ENCODE measurements around the gene SERPINB5. TPM values are rescaled to one million over a fixed set of nuclear protein-coding genes. Genes with fewer than 3 reads are reported as not detected.

Gene SERPINB5
- total RNA-seq, 1 experiment from 2014 or later, result 0.11 TPM

- peak overlapping the region; percentile 38 for H3K27ac ChIP-seq (ENCODE audit: low read depth, low read length, poor library complexity, severe bottlenecking)
- ChIA-PET POLR2A (ENCODE audit: low non-redundant PET) (no interaction called here), CTCF (interaction anchor here (1.1 kb wide), 1 partner anchor 38 kb away, joined by 3 read pairs; no protein-coding TSS in a partner anchor)
- no peaks in the 10 kb centered on the region for H3K27me3 ChIP-seq (replicated peaks; ENCODE audit: insufficient read depth, low read depth, low read length, poor library complexity)
- H3K36me3 ChIP-seq (ENCODE audit: insufficient read depth, low read length, poor library complexity, severe bottlenecking), result no peaks in the 10 kb centered on the region
- BruUV-seq (replicated peaks), result no TSS peak
- intact Hi-C loops (cut with micrococcal nuclease; ENCODE audit: unreplicated experiment), result no loop called here
- H3K4me3 ChIP-seq (ENCODE audit: low read depth, low read length, poor library complexity, severe bottlenecking), result no peak overlapping the region
- TF ChIP-seq, protein P1, sequence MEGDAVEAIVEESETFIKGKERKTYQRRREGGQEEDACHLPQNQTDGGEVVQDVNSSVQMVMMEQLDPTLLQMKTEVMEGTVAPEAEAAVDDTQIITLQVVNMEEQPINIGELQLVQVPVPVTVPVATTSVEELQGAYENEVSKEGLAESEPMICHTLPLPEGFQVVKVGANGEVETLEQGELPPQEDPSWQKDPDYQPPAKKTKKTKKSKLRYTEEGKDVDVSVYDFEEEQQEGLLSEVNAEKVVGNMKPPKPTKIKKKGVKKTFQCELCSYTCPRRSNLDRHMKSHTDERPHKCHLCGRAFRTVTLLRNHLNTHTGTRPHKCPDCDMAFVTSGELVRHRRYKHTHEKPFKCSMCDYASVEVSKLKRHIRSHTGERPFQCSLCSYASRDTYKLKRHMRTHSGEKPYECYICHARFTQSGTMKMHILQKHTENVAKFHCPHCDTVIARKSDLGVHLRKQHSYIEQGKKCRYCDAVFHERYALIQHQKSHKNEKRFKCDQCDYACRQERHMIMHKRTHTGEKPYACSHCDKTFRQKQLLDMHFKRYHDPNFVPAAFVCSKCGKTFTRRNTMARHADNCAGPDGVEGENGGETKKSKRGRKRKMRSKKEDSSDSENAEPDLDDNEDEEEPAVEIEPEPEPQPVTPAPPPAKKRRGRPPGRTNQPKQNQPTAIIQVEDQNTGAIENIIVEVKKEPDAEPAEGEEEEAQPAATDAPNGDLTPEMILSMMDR (conservative IDR thresholded peaks at IDR 0.05; ENCODE audit: low read depth, low read length), result no peak
- no peak for TF ChIP-seq EZH2 (IDR thresholded peaks at IDR 0.05; ENCODE audit: borderline replicate concordance, low read depth, low read length, poor library complexity, severe bottlenecking)
- no peaks in the 10 kb centered on the region for H3K9me3 ChIP-seq (ENCODE audit: low read depth, low read length, poor library complexity, severe bottlenecking)
- DNase-seq (ENCODE audit: low spot score), result peak; percentile 76
- H3K4me1 ChIP-seq (ENCODE audit: insufficient read depth, low read length, poor library complexity, severe bottlenecking), result peaks cover 19% of the 10 kb centered on the region
Measured at GRCh38 chr18:63539904-63540510, 63.2 kb downstream of the SERPINB5 start.

- Histone ChIP-seq H3K36me3 (ENCODE audit: insufficient read depth, low read length, poor library complexity, severe bottlenecking) (no peaks in the 10 kb centered on the region), H3K27me3 (replicated peaks; ENCODE audit: insufficient read depth, low read depth, low read length, poor library complexity) (no peaks in the 10 kb centered on the region), H3K9me3 (ENCODE audit: low read depth, low read length, poor library complexity, severe bottlenecking) (no peaks in the 10 kb centered on the region), H3K4me1 (ENCODE audit: insufficient read depth, low read length, poor library complexity, severe bottlenecking) (peaks cover 19% of the 10 kb centered on the region), H3K27ac (ENCODE audit: low read depth, low read length, poor library complexity, severe bottlenecking) (no peak within 1 kb of the TSS), H3K4me3 (ENCODE audit: low read depth, low read length, poor library complexity, severe bottlenecking) (no peak within 1 kb of the TSS)
- intact Hi-C loops (cut with micrococcal nuclease; ENCODE audit: unreplicated experiment), result no loop called here
- TF ChIP-seq, protein P1 (conservative IDR thresholded peaks at IDR 0.05; ENCODE audit: low read depth, low read length), result no peak
- no peak for TF ChIP-seq EZH2 (IDR thresholded peaks at IDR 0.05; ENCODE audit: borderline replicate concordance, low read depth, low read length, poor library complexity, severe bottlenecking)
- ChIA-PET CTCF (no interaction called here), POLR2A (ENCODE audit: low non-redundant PET) (no interaction called here)
- no TSS peak for BruUV-seq (replicated peaks)
- DNase-seq (ENCODE audit: low spot score), result no peak
Measured at GRCh38 chr18:63542069-63542468, 65.3 kb downstream of the SERPINB5 start, which contains the start of gene SERPINB12. TSS of gene SERPINB12 (plus strand) at chr18:63542369. CDS start at chr18:63556160, 13,791 bp downstream.

- Histone ChIP-seq H3K36me3 (ENCODE audit: insufficient read depth, low read length, poor library complexity, severe bottlenecking) (no peaks in the 10 kb centered on the region), H3K9me3 (ENCODE audit: low read depth, low read length, poor library complexity, severe bottlenecking) (no peaks in the 10 kb centered on the region), H3K4me3 (ENCODE audit: low read depth, low read length, poor library complexity, severe bottlenecking) (no peak overlapping the region), H3K27me3 (replicated peaks; ENCODE audit: insufficient read depth, low read depth, low read length, poor library complexity) (no peaks in the 10 kb centered on the region), H3K27ac (ENCODE audit: low read depth, low read length, poor library complexity, severe bottlenecking) (no peak overlapping the region), H3K4me1 (ENCODE audit: insufficient read depth, low read length, poor library complexity, severe bottlenecking) (peaks cover 19% of the 10 kb centered on the region)
- POLR2A ChIA-PET (ENCODE audit: low non-redundant PET), result no interaction called here
- intact Hi-C loops (cut with micrococcal nuclease; ENCODE audit: unreplicated experiment), result no loop called here
- TF ChIP-seq EZH2 (IDR thresholded peaks at IDR 0.05; ENCODE audit: borderline replicate concordance, low read depth, low read length, poor library complexity, severe bottlenecking), result no peak
- no peak for DNase-seq (ENCODE audit: low spot score)
- no TSS peak for BruUV-seq (replicated peaks)
- CTCF ChIA-PET, result interaction anchor here (1.1 kb wide), 1 partner anchor 27 kb away, joined by 3 read pairs; no protein-coding TSS in a partner anchor
Measured at GRCh38 chr18:63544017-63544416, 67.3 kb downstream of the SERPINB5 start.

DNA sequence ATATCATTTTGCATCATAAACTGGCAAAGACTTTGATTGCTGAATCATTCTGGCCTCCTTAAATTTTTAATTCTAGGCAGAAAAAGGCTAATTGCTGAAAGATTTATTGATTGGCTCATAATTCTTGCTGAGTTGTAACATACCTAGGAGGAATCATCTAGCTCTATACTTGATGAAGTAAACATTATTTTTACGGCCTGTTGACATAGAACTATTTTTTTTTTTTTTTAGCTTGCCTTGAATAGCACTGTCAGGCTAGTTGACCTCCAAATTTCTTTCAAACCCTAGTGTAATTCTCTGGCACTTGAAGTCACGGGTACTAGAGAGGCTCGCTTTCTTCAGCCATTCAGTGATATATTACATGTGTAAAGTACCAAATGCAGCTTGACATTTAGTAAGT lies 68.2 kb downstream of the SERPINB5 start:
- DNase-seq (ENCODE audit: low spot score), result no peak
- H3K36me3 ChIP-seq (ENCODE audit: insufficient read depth, low read length, poor library complexity, severe bottlenecking), result no peaks in the 10 kb centered on the region
- no peak for TF ChIP-seq EZH2 (IDR thresholded peaks at IDR 0.05; ENCODE audit: borderline replicate concordance, low read depth, low read length, poor library complexity, severe bottlenecking)
- TF ChIP-seq, protein P1 (conservative IDR thresholded peaks at IDR 0.05; ENCODE audit: low read depth, low read length), result no peak
- ChIA-PET CTCF (no interaction called here), POLR2A (ENCODE audit: low non-redundant PET) (interaction anchor here (0.7 kb wide), 1 partner anchor 1958 kb away, joined by 3 read pairs; no protein-coding TSS in a partner anchor)
- H3K9me3 ChIP-seq (ENCODE audit: low read depth, low read length, poor library complexity, severe bottlenecking), result no peaks in the 10 kb centered on the region
- intact Hi-C loops (cut with micrococcal nuclease; ENCODE audit: unreplicated experiment), result no loop called here
- H3K4me1 ChIP-seq (ENCODE audit: insufficient read depth, low read length, poor library complexity, severe bottlenecking), result peaks cover 12% of the 10 kb centered on the region
- H3K27ac ChIP-seq (ENCODE audit: low read depth, low read length, poor library complexity, severe bottlenecking), result no peak overlapping the region
- BruUV-seq (replicated peaks), result no TSS peak
- H3K4me3 ChIP-seq (ENCODE audit: low read depth, low read length, poor library complexity, severe bottlenecking), result no peak overlapping the region
- no peaks in the 10 kb centered on the region for H3K27me3 ChIP-seq (replicated peaks; ENCODE audit: insufficient read depth, low read depth, low read length, poor library complexity)
